SK-N-SH (cell line): ENCODE results near the gene SLC22A15. TPM values are rescaled to one million over a fixed set of nuclear protein-coding genes. Genes with fewer than 3 reads are reported as not detected.

Experiments used
- CTCF ChIA-PET: fragments of 300-600, 350-600 bp; formaldehyde crosslinking; extraction: SDS; loops from one replicate; lab custom pipeline; 2021; lab: Yijun Ruan, JAX
- POLR2A ChIA-PET: fragments of 350-600 bp; sonication (Branson Sonifier 250); formaldehyde crosslinking; extraction: SDS; loops from one replicate; lab custom pipeline; 2020; ENCODE audit warnings: antibody characterized with exemption, inconsistent platforms; lab: Yijun Ruan, JAX
- DNase-seq: peaks from one replicate; pipeline ENCODE4 v3.0.0; 2012
- H2AFZ ChIP-seq: fragments of 200-600 bp; sonication (generic); 2 replicates; pipeline ENCODE4 v1.8.1; 2016; ENCODE audit warnings: antibody characterized with exemption, mild to moderate bottlenecking, low read depth
- H3F3A ChIP-seq: fragments of 200-600 bp; sonication (generic); replicated peaks from 2 replicates; pipeline ENCODE3; 2016; ENCODE audit warnings: antibody characterized with exemption, mild to moderate bottlenecking; ENCODE audit not compliant: insufficient read depth
- H3K27ac ChIP-seq, 2 experiments: fragments of 200-500 bp in 1 of 2; fragments of 200-600 bp in 1 of 2; sonication (Bioruptor generic) in 1 of 2; sonication (generic), shearing (Covaris generic) in 1 of 2; 2 replicates each; pipeline versions ENCODE4 v1.5.1 to v1.6.1; 2014 to 2016; ENCODE audit warnings: low read depth in 2 of 2, inconsistent platforms in 1 of 2, low read length in 1 of 2, mild to moderate bottlenecking in 1 of 2, mixed read lengths in 1 of 2
- H3K27me3 ChIP-seq: fragments of 200-600 bp; sonication (generic), shearing (Covaris generic); 2 replicates; pipeline ENCODE4 v1.6.1; 2016; ENCODE audit warnings: mixed run types; ENCODE audit not compliant: insufficient read depth
- H3K36me3 ChIP-seq, 2 experiments: fragments of 200-500 bp in 1 of 2; fragments of 200-600 bp in 1 of 2; sonication (Bioruptor generic) in 1 of 2; sonication (generic) in 1 of 2; replicated peaks in 1 of 2; 2 replicates each; pipeline versions ENCODE3 to v1.5.1; 2014 to 2016; ENCODE audit warnings: low read length in 1 of 2, mild to moderate bottlenecking in 1 of 2; ENCODE audit not compliant: insufficient read depth in 2 of 2, control insufficient read depth in 1 of 2
- H3K4me1 ChIP-seq, 2 experiments: fragments of 200-500 bp in 1 of 2; fragments of 200-600 bp in 1 of 2; sonication (Bioruptor generic) in 1 of 2; sonication (generic), shearing (Covaris generic) in 1 of 2; 2 replicates each; pipeline versions ENCODE4 v1.5.1 to v1.6.1; 2014 to 2016; ENCODE audit warnings: low read depth in 1 of 2, low read length in 1 of 2, mixed run types in 1 of 2; ENCODE audit not compliant: insufficient read depth in 2 of 2, control insufficient read depth in 1 of 2
- H3K4me2 ChIP-seq: fragments of 200-600 bp; sonication (generic), shearing (Covaris generic); 2 replicates; pipeline ENCODE4 v1.6.1; 2017; ENCODE audit warnings: mixed run types
- H3K4me3 ChIP-seq, 2 experiments: fragments of 200-500 bp in 1 of 2; fragments of 200-600 bp in 1 of 2; sonication (Bioruptor generic) in 1 of 2; sonication (generic), shearing (Covaris generic) in 1 of 2; 2 replicates each; pipeline versions ENCODE4 v1.5.1 to v1.8.1; 2014 to 2016; ENCODE audit warnings: low read depth in 2 of 2, inconsistent platforms in 1 of 2, low read length in 1 of 2, mild to moderate bottlenecking in 1 of 2, mixed read lengths in 1 of 2, moderate library complexity in 1 of 2
- H3K79me2 ChIP-seq: fragments of 200-600 bp; sonication (generic); 2 replicates; pipeline ENCODE4 v1.8.1; 2017; ENCODE audit warnings: mild to moderate bottlenecking; ENCODE audit not compliant: insufficient read depth
- H3K9ac ChIP-seq: fragments of 200-600 bp; sonication (generic); 2 replicates; pipeline ENCODE4 v1.6.1; 2017; ENCODE audit warnings: mixed run types
- H3K9me2 ChIP-seq: fragments of 200-600 bp; sonication (generic); 2 replicates; pipeline ENCODE4 v1.6.1; 2017; ENCODE audit warnings: mixed run types
- H3K9me3 ChIP-seq: fragments of 200-600 bp; sonication (generic); 2 replicates; pipeline ENCODE4 v1.6.1; 2017; ENCODE audit warnings: mixed run types, mild to moderate bottlenecking, moderate library complexity
- H4K20me1 ChIP-seq: fragments of 200-600 bp; sonication (generic); 2 replicates; pipeline ENCODE4 v1.6.1; 2017; ENCODE audit warnings: mild to moderate bottlenecking, mixed run types; ENCODE audit not compliant: insufficient read depth
- CHD2 ChIP-seq: fragments of 150-350 bp; IDR thresholded peaks from 2 replicates; pipeline ENCODE4 v1.6.1; 2018; ENCODE audit warnings: low read length; ENCODE audit not compliant: partially characterized antibody
- EP300 ChIP-seq, 2 experiments: IDR thresholded peaks; 2 replicates each; pipeline versions ENCODE4 v1.4.0 to v1.6.1; 2012; ENCODE audit warnings: borderline replicate concordance in 1 of 2, low read depth in 1 of 2, low read length in 1 of 2
- FOSL2 ChIP-seq: IDR thresholded peaks from 2 replicates; pipeline ENCODE4 v1.4.0; 2012; ENCODE audit warnings: low read depth, mild to moderate bottlenecking, moderate library complexity, borderline replicate concordance
- FOXJ3 ChIP-seq: sonication (generic); formaldehyde crosslinking; IDR thresholded peaks from 2 replicates; pipeline ENCODE4 v1.5.1; 2020; ENCODE audit warnings: mild to moderate bottlenecking, missing genetic modification reagents
- GABPA ChIP-seq: IDR thresholded peaks from 2 replicates; pipeline ENCODE4 v1.4.0; 2012; ENCODE audit warnings: low read depth, mild to moderate bottlenecking
- GATA2 ChIP-seq: sonication (generic); formaldehyde crosslinking; IDR thresholded peaks from 2 replicates; pipeline ENCODE4 v1.5.0; 2020; ENCODE audit warnings: mild to moderate bottlenecking, missing genetic modification reagents
- IRF3 ChIP-seq: fragments of 150-350 bp; IDR thresholded peaks from 2 replicates; pipeline ENCODE4 v1.6.1; 2016; ENCODE audit warnings: mild to moderate bottlenecking, low read depth, low read length
- MXI1 ChIP-seq: IDR thresholded peaks from 2 replicates; pipeline ENCODE4 v1.6.1; 2012; ENCODE audit warnings: mild to moderate bottlenecking, low read depth, low read length, improper control_type of control experiment
- NFIC ChIP-seq: IDR thresholded peaks from 2 replicates; pipeline ENCODE4 v1.4.0; 2012; ENCODE audit warnings: borderline replicate concordance
- NRF1 ChIP-seq: IDR thresholded peaks from 2 replicates; pipeline ENCODE4 v1.6.1; 2012; ENCODE audit warnings: low read depth, mild to moderate bottlenecking, low read length
- POLR2AphosphoS5 ChIP-seq: IDR thresholded peaks from 2 replicates; pipeline ENCODE4 v1.6.1; 2012; ENCODE audit warnings: low read depth, low read length
- RAD21 ChIP-seq: IDR thresholded peaks from 2 replicates; pipeline ENCODE4 v1.6.1; 2012; ENCODE audit warnings: mild to moderate bottlenecking, low read length
- RCOR1 ChIP-seq: fragments of 150-350 bp; IDR thresholded peaks from 2 replicates; pipeline ENCODE4 v1.6.1; 2017; ENCODE audit warnings: antibody characterized with exemption, low read length
- RXRA ChIP-seq: IDR thresholded peaks from 2 replicates; pipeline ENCODE4 v1.4.0; 2012; ENCODE audit warnings: low read depth, mild to moderate bottlenecking, borderline replicate concordance
- SMC3 ChIP-seq: IDR thresholded peaks from 2 replicates; pipeline ENCODE4 v1.6.1; 2012; ENCODE audit warnings: low read depth, low read length, improper control_type of control experiment
- TAF1 ChIP-seq: IDR thresholded peaks from 2 replicates; pipeline ENCODE4 v1.6.1; 2012; ENCODE audit warnings: low read depth, mild to moderate bottlenecking, low read length, moderate library complexity, borderline replicate concordance
- TEAD4 ChIP-seq: IDR thresholded peaks from 2 replicates; pipeline ENCODE4 v1.4.0; 2012; ENCODE audit warnings: mild to moderate bottlenecking, borderline replicate concordance; ENCODE audit not compliant: insufficient read depth
- USF1 ChIP-seq: IDR thresholded peaks from 2 replicates; pipeline ENCODE4 v1.4.0; 2012; ENCODE audit warnings: low read depth, borderline replicate concordance
- USF2 ChIP-seq: fragments of 150-350 bp; IDR thresholded peaks from 2 replicates; pipeline ENCODE4 v1.6.1; 2017; ENCODE audit warnings: antibody characterized with exemption, low read length, low read depth, borderline replicate concordance
- WGBS: methylation state at CpG from one replicate; pipeline ENCODE4 v1.1.6; 2017; ENCODE audit warnings: low lambda C conversion rate; 5-methylcytosine and 5-hydroxymethylcytosine counted together
- polyA plus RNA-seq, 3 experiments: library from polyadenylated mRNA; depleted of rRNA; stranded (reverse); fragments of >200 nt; gene quantifications; 2 replicates each; pipeline ENCODE4 v1.2.3, GENCODE V29; 2012

The SLC22A15 gene
- polyA plus RNA-seq, 1 of the 3 experiments (the other 2 are of a cell fraction): 0.13 TPM

DNA sequence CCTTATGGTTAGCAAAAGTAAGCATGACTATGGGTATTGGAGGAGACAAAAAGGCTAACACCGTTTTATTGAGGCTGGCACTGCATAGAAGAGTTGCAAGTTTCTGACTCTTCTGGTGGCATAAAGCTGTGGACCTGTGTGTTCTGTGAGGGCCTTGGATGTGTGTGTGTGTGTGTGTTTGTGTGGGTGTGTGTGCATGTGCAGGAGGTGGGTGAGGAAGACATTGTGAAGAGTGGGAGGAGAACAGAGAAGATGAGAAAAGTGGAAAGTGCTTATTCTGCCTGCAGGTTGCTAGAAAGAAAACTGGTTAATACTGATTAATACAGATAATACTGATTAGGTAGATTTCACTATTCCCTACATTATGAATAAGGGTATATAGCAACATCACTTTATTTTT lies 12.6 kb downstream of the SLC22A15 start:
- H2AFZ ChIP-seq: no peak overlapping the region
- no peaks in the 10 kb centered on the region for H3F3A ChIP-seq
- no peaks in the 10 kb centered on the region for H3K4me1 ChIP-seq
- H3K9me3 ChIP-seq: no peaks in the 10 kb centered on the region
- TF ChIP-seq RAD21 (no peak), EP300 (IDR thresholded peaks at IDR 0.05; ENCODE audit: borderline replicate concordance in 1 of 2, low read depth in 1 of 2, low read length in 1 of 2) (no peak), TAF1 (no peak), SMC3 (no peak), NRF1 (no peak), IRF3 (no peak), NFIC (no peak), MXI1 (no peak), RXRA (no peak), POLR2AphosphoS5 (no peak), GATA2 (CRISPR knock-in tag) (no peak)
- no peaks in the 10 kb centered on the region for H3K9me2 ChIP-seq
- H3K27me3 ChIP-seq: no peaks in the 10 kb centered on the region
- 37% methylated on average over 1 of the region's 1 CpG for WGBS
- H3K27ac ChIP-seq: no peak overlapping the region
- H4K20me1 ChIP-seq: no peaks in the 10 kb centered on the region
- POLR2A ChIA-PET: no interaction called here
- no peak for DNase-seq
- H3K9ac ChIP-seq: no peak overlapping the region
- CTCF ChIA-PET: interaction anchor here (1.1 kb wide), 2 partner anchors 57 to 150 kb away, joined by 3 read pairs; no protein-coding TSS in a partner anchor
- H3K4me3 ChIP-seq: no peak overlapping the region
- H3K79me2 ChIP-seq: no peaks in the 10 kb centered on the region
- no peak overlapping the region for H3K4me2 ChIP-seq
- no peaks in the 10 kb centered on the region for H3K36me3 ChIP-seq

GRCh38 chr1:115989699-115990098 lies 13.4 kb downstream of the SLC22A15 start:
- Histone ChIP-seq H3K79me2 (no peaks in the 10 kb centered on the region), H3K9ac (no peak overlapping the region), H2AFZ (no peak overlapping the region), H3K36me3 (no peaks in the 10 kb centered on the region), H3K9me3 (no peaks in the 10 kb centered on the region), H3F3A (no peaks in the 10 kb centered on the region), H3K9me2 (no peaks in the 10 kb centered on the region), H3K27me3 (no peaks in the 10 kb centered on the region), H3K4me3 (no peak overlapping the region), H3K4me2 (no peak overlapping the region), H4K20me1 (no peaks in the 10 kb centered on the region), H3K27ac (no peak overlapping the region), H3K4me1 (no peaks in the 10 kb centered on the region)
- ChIA-PET CTCF (interaction anchor here (0.8 to 3.7 kb wide), 5 partner anchors 8 to 182 kb away, joined by 3 to 32 read pairs (median 3); no protein-coding TSS in a partner anchor), POLR2A (no interaction called here)
- 73% methylated on average over 3 of the region's 3 CpGs for WGBS
- no peak for TF ChIP-seq TEAD4
- no peak for DNase-seq

DNA sequence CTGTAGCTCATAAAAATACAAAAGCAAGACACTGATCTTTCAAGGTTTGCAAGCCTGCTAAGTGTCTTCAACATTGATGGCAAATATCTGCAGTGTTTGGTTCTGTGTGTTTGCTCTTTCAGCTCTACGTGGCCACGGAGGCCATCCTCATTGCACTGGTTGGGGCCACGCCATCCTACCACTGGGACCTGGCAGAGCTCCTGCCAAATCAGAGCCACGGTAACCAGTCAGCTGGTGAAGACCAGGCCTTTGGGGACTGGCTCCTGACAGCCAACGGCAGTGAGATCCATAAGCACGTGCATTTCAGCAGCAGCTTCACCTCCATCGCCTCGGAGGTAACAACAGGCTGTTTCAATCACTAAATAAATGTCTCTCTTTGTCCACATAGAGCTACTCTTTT lies 15.6 kb downstream of the SLC22A15 start:
- H3K4me3 ChIP-seq: no peak overlapping the region
- no peaks in the 10 kb centered on the region for H4K20me1 ChIP-seq
- WGBS: 78% methylated on average over 7 of the region's 8 CpGs
- DNase-seq: no peak
- ChIA-PET POLR2A (no interaction called here), CTCF (interaction anchor here (0.6 to 3.7 kb wide), 8 partner anchors 10 to 383 kb away, joined by 3 to 32 read pairs (median 4); no protein-coding TSS in a partner anchor)
- H3K9me3 ChIP-seq: peaks cover 2% of the 10 kb centered on the region; the same call in 1 of the 2 replicates
- no peak overlapping the region for H3K4me2 ChIP-seq
- H3F3A ChIP-seq: no peaks in the 10 kb centered on the region
- no peaks in the 10 kb centered on the region for H3K4me1 ChIP-seq
- no peaks in the 10 kb centered on the region for H3K36me3 ChIP-seq
- no peaks in the 10 kb centered on the region for H3K79me2 ChIP-seq
- no peaks in the 10 kb centered on the region for H3K27me3 ChIP-seq
- H2AFZ ChIP-seq: no peak overlapping the region
- H3K27ac ChIP-seq: no peak overlapping the region
- no peak overlapping the region for H3K9ac ChIP-seq
- no peaks in the 10 kb centered on the region for H3K9me2 ChIP-seq
- no peak for TF ChIP-seq RCOR1
- no peak for TF ChIP-seq FOSL2
- no peak for TF ChIP-seq NRF1
- no peak for TF ChIP-seq RXRA
- no peak for TF ChIP-seq USF1
- TF ChIP-seq EP300 (IDR thresholded peaks at IDR 0.05; ENCODE audit: borderline replicate concordance in 1 of 2, low read depth in 1 of 2, low read length in 1 of 2): no peak
- TF ChIP-seq GABPA: no peak
- no peak for TF ChIP-seq USF2
- TF ChIP-seq IRF3: no peak
- no peak for TF ChIP-seq FOXJ3 (CRISPR knock-in tag)
- TF ChIP-seq CHD2: no peak
